PFSK-1 (cell line): ENCODE data around the gene CDC40.

Experiments used
- FOXP2 ChIP-seq: optimal IDR thresholded peaks from 2 replicates; pipeline ENCODE3; 2011; ENCODE audit warnings: borderline replicate concordance, control low read depth, inconsistent platforms; ENCODE audit not compliant: insufficient read depth; ENCODE audit errors: extremely low read length, extremely low read depth
- POLR2AphosphoS5 ChIP-seq: IDR thresholded peaks from 2 replicates; pipeline ENCODE4 v1.6.1; 2012; ENCODE audit warnings: low read depth, mild to moderate bottlenecking, control low read depth, low read length, moderate library complexity
- SIN3A ChIP-seq: IDR thresholded peaks from 2 replicates; pipeline ENCODE4 v1.6.1; 2012; ENCODE audit warnings: mild to moderate bottlenecking, low read length, moderate library complexity, borderline replicate concordance; ENCODE audit not compliant: insufficient read depth
- TAF1 ChIP-seq: IDR thresholded peaks from 2 replicates; pipeline ENCODE4 v1.6.1; 2012; ENCODE audit warnings: low read length, control low read depth, borderline replicate concordance; ENCODE audit not compliant: insufficient read depth
- TF ChIP-seq, protein P1 (sequence below), 2 experiments: IDR thresholded peaks; 2 replicates each; pipeline versions ENCODE4 v1.6.1 to v1.8.0; 2011 to 2012; ENCODE audit warnings: low read depth in 2 of 2, low read length in 2 of 2, control low read depth in 1 of 2, inconsistent platforms in 1 of 2, mild to moderate bottlenecking in 1 of 2, moderate library complexity in 1 of 2; ENCODE audit not compliant: insufficient read depth in 1 of 2

The CDC40 gene

DNA sequence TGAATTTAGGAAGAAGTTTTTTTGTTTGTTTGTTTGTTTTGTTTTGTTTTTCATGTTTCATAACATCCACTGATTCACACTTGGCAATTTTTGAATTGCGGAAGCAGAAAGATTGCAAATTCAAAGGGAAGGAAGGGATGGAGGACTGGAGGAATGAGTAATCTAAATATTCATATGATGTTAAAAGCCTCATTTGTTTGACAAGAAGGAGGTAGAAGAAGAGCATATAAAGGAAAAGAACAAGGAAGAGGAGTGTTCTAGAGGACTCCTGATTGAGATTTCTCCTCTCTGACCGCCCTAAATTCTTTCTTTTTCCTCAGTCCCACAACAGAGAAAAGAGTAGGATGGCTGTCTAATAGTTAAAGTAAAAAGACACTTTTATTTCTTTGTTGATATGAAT, 89.4 kb downstream of the CDC40 start:
- TF ChIP-seq, protein P1, sequence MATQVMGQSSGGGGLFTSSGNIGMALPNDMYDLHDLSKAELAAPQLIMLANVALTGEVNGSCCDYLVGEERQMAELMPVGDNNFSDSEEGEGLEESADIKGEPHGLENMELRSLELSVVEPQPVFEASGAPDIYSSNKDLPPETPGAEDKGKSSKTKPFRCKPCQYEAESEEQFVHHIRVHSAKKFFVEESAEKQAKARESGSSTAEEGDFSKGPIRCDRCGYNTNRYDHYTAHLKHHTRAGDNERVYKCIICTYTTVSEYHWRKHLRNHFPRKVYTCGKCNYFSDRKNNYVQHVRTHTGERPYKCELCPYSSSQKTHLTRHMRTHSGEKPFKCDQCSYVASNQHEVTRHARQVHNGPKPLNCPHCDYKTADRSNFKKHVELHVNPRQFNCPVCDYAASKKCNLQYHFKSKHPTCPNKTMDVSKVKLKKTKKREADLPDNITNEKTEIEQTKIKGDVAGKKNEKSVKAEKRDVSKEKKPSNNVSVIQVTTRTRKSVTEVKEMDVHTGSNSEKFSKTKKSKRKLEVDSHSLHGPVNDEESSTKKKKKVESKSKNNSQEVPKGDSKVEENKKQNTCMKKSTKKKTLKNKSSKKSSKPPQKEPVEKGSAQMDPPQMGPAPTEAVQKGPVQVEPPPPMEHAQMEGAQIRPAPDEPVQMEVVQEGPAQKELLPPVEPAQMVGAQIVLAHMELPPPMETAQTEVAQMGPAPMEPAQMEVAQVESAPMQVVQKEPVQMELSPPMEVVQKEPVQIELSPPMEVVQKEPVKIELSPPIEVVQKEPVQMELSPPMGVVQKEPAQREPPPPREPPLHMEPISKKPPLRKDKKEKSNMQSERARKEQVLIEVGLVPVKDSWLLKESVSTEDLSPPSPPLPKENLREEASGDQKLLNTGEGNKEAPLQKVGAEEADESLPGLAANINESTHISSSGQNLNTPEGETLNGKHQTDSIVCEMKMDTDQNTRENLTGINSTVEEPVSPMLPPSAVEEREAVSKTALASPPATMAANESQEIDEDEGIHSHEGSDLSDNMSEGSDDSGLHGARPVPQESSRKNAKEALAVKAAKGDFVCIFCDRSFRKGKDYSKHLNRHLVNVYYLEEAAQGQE (IDR thresholded peaks at IDR 0.05; ENCODE audit: insufficient read depth in 1 of 2, low read depth in 2 of 2, low read length in 2 of 2), result no peak
- TF ChIP-seq POLR2AphosphoS5 (no peak), SIN3A (no peak), TAF1 (no peak), FOXP2 (no peak)

DNA sequence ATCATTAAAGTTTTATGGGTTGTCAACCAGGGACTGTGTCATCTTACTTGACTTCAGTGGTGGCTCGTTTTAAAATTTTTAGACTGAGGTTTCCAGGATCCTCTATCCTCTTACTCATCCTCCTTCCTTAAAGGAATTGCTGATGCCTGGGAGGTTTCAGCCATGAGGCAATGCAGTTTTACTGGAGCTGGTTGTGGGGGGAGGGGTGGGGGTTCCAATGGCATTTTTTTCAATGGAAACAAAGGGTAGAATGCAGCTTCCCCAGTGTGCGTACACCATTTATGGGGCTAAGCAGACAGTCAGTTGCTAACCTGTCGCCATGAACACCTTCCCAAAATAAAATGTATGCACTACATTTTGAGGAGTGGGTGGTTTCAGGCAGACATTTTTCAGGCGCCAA, 89.9 kb downstream of the CDC40 start:
- no peak for TF ChIP-seq SIN3A
- TF ChIP-seq, protein P1 (IDR thresholded peaks at IDR 0.05; ENCODE audit: insufficient read depth in 1 of 2, low read depth in 2 of 2, low read length in 2 of 2), result no peak
- no peak for TF ChIP-seq FOXP2
- TF ChIP-seq POLR2AphosphoS5, result no peak

DNA sequence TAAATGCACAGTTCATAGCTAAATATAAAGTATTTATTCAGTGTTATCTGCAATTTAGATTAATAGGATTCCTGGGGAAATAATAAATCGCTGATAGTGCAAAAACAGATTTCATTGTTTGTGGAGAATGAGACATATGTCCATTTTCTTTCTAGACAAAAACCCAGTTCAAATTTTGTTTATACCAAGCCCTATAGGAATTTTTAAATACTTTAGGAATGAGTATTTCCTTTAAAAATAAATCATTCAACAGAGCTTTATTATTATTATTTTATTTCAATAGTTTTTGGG, 91.5 kb downstream of the CDC40 start:
- TF ChIP-seq SIN3A (no peak), FOXP2 (no peak), POLR2AphosphoS5 (no peak), TAF1 (no peak)
- TF ChIP-seq, protein P1 (IDR thresholded peaks at IDR 0.05; ENCODE audit: insufficient read depth in 1 of 2, low read depth in 2 of 2, low read length in 2 of 2), result no peak

DNA sequence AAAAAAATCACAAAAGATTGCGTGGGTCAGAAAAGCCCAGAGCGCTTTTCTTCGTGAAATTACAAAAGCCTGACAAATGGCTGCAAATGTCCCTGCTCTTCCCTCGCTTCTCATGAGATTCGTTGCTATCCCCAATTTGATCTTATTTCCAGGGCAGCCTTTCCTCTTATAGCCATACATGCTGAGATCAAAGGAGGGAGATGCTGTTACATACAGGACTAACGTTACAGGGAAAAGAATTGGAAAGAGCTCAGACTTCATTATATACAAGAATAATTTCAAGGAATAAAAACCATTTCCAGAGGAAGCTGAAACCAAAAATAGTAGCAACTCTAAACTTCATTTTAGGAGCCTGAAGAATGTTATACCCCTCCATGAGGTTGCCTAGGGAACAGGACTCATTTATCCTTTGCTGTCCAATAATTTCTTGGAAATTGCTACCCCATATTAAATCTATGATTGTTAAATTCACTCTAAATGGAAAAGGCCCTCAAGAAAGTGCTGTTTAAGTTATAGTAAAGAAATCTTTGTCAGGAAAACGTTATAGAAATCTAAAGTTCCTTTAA, 97.0 kb downstream of the CDC40 start:
- TF ChIP-seq, protein P1 (IDR thresholded peaks at IDR 0.05; ENCODE audit: insufficient read depth in 1 of 2, low read depth in 2 of 2, low read length in 2 of 2), result no peak
- TF ChIP-seq POLR2AphosphoS5 (no peak), TAF1 (no peak), FOXP2 (no peak), SIN3A (no peak)
